HCT116 (cell line): Measurements from ENCODE around the gene MYH6.

ENCODE experiments used
- CTCF ChIP-seq, 3 experiments: fragments of 200-600 bp in 1 of 3; sonication (generic) in 1 of 3; IDR thresholded peaks in 2 of 3; conservative IDR thresholded peaks in 1 of 3; 2 replicates each; pipeline ENCODE4 v1.5.1; 2012 to 2017; ENCODE audit warnings: low read depth in 2 of 3, low read length in 2 of 3, antibody characterized with exemption in 1 of 3, borderline replicate concordance in 1 of 3, control low read depth in 1 of 3, mild to moderate bottlenecking in 1 of 3, mixed read lengths in 1 of 3, mixed run types in 1 of 3, moderate library complexity in 1 of 3; ENCODE audit not compliant: insufficient read depth in 1 of 3
- EGR1 ChIP-seq: IDR thresholded peaks from 2 replicates; pipeline ENCODE4 v1.6.1; 2012; ENCODE audit warnings: low read depth
- FOSL1 ChIP-seq: IDR thresholded peaks from 2 replicates; pipeline ENCODE4 v1.6.1; 2012; ENCODE audit warnings: low read depth
- MAX ChIP-seq: IDR thresholded peaks from 2 replicates; pipeline ENCODE4 v1.6.1; 2012
- POLR2A ChIP-seq: IDR thresholded peaks from 2 replicates; pipeline ENCODE4 v1.7.0; 2011; ENCODE audit warnings: borderline replicate concordance; ENCODE audit not compliant: insufficient read depth, insufficient read length; ENCODE audit errors: extremely low read depth
- POLR2AphosphoS5 ChIP-seq: IDR thresholded peaks from 2 replicates; pipeline ENCODE4 v1.6.1; 2011; ENCODE audit warnings: mild to moderate bottlenecking, low read depth, low read length, moderate library complexity
- RAD21 ChIP-seq: IDR thresholded peaks from 2 replicates; pipeline ENCODE4 v1.6.1; 2012; ENCODE audit warnings: low read depth, mild to moderate bottlenecking
- SP1 ChIP-seq: IDR thresholded peaks from 2 replicates; pipeline ENCODE4 v1.6.1; 2012; ENCODE audit warnings: low read depth
- SRF ChIP-seq: IDR thresholded peaks from 2 replicates; pipeline ENCODE4 v1.6.1; 2012; ENCODE audit warnings: low read depth
- YY1 ChIP-seq: IDR thresholded peaks from 2 replicates; pipeline ENCODE4 v1.6.1; 2011; ENCODE audit warnings: low read length, low read depth, moderate library complexity, mild to moderate bottlenecking; ENCODE audit not compliant: insufficient replicate concordance; ENCODE audit errors: extremely low read depth
- TF ChIP-seq, protein P1 (sequence below): IDR thresholded peaks from 2 replicates; pipeline ENCODE4 v1.6.1; 2012; ENCODE audit warnings: low read depth
- TF ChIP-seq, protein P2 (sequence below): IDR thresholded peaks from 2 replicates; pipeline ENCODE4 v1.6.1; 2011; ENCODE audit warnings: mild to moderate bottlenecking, low read length, moderate library complexity; ENCODE audit not compliant: insufficient replicate concordance; ENCODE audit errors: extremely low read depth

DNA sequence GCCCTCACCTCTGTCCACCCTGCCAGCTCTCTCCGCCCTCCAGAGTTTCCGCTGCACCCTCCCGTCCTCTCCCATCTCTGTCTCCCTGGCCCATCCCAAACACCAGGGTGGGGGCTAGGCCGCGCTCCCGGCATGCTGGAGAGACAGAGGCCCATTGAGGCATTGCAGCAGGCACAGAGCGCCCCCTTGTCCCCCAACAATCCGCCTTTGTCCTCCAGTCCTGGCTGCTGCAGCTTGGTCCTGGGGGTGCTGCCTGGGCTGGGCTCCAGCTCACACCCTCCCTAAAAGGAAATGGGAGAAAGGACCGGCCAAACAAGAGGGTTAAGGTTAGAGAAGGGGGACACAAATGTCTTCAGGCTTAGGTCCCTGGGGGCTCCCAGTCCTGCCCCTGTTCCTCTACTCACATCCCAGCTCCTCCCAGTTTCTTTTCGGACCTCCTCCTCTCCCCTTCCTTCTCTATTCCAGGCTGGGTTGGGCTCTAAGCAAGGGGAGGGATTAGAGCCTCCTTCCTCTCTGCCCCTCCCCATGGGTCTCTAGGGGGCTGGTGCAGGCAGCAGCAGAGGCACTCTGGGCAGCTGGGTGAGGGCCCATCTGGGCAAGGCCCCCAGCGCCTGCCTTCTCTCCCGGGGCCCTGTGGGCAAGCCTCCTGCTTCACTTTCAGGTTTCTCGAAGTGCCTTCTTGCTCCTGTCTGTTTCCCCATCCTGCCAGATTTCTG, 31.4 kb downstream of the MYH6 start, which contains the start of gene CMTM5:
- TF ChIP-seq CTCF (IDR thresholded peaks at IDR 0.05 in 2 of 3, conservative IDR thresholded peaks at IDR 0.05 in 1 of 3; ENCODE audit: borderline replicate concordance in 1 of 3, insufficient read depth in 1 of 3, low read depth in 2 of 3, low read length in 2 of 3) (no peak), SP1 (no peak), POLR2A (no peak), RAD21 (no peak), EGR1 (no peak), MAX (no peak), YY1 (no peak), FOSL1 (no peak), POLR2AphosphoS5 (no peak), SRF (no peak)
- TF ChIP-seq, protein P1, sequence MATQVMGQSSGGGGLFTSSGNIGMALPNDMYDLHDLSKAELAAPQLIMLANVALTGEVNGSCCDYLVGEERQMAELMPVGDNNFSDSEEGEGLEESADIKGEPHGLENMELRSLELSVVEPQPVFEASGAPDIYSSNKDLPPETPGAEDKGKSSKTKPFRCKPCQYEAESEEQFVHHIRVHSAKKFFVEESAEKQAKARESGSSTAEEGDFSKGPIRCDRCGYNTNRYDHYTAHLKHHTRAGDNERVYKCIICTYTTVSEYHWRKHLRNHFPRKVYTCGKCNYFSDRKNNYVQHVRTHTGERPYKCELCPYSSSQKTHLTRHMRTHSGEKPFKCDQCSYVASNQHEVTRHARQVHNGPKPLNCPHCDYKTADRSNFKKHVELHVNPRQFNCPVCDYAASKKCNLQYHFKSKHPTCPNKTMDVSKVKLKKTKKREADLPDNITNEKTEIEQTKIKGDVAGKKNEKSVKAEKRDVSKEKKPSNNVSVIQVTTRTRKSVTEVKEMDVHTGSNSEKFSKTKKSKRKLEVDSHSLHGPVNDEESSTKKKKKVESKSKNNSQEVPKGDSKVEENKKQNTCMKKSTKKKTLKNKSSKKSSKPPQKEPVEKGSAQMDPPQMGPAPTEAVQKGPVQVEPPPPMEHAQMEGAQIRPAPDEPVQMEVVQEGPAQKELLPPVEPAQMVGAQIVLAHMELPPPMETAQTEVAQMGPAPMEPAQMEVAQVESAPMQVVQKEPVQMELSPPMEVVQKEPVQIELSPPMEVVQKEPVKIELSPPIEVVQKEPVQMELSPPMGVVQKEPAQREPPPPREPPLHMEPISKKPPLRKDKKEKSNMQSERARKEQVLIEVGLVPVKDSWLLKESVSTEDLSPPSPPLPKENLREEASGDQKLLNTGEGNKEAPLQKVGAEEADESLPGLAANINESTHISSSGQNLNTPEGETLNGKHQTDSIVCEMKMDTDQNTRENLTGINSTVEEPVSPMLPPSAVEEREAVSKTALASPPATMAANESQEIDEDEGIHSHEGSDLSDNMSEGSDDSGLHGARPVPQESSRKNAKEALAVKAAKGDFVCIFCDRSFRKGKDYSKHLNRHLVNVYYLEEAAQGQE, result no peak
- TF ChIP-seq, protein P2, sequence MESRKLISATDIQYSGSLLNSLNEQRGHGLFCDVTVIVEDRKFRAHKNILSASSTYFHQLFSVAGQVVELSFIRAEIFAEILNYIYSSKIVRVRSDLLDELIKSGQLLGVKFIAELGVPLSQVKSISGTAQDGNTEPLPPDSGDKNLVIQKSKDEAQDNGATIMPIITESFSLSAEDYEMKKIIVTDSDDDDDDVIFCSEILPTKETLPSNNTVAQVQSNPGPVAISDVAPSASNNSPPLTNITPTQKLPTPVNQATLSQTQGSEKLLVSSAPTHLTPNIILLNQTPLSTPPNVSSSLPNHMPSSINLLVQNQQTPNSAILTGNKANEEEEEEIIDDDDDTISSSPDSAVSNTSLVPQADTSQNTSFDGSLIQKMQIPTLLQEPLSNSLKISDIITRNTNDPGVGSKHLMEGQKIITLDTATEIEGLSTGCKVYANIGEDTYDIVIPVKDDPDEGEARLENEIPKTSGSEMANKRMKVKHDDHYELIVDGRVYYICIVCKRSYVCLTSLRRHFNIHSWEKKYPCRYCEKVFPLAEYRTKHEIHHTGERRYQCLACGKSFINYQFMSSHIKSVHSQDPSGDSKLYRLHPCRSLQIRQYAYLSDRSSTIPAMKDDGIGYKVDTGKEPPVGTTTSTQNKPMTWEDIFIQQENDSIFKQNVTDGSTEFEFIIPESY, result no peak
